C1 segment of cervical spinal cord (tissue), 14 donors: ENCODE results near the gene STK39.

Experiments used
- DNase-seq, 14 donors: peaks; one replicate each; lab custom pipeline; 2025; lab: John Stamatoyannopoulos, UW

Gene STK39

GRCh38 chr2:168160897-168161296, 86.5 kb downstream of the STK39 start:
- no peak for DNase-seq

- DNase-seq, result peak in 1 of 14 donors; percentile 3
Measured at GRCh38 chr2:168159754-168160585, 87.4 kb downstream of the STK39 start.

- DNase-seq, result no peak
Measured at GRCh38 chr2:168158586-168158985, 88.8 kb downstream of the STK39 start.

GRCh38 chr2:168157926-168158325, 89.5 kb downstream of the STK39 start:
- no peak for DNase-seq

GRCh38 chr2:168157070-168157469, 90.3 kb downstream of the STK39 start:
- DNase-seq, result no peak

- no peak for DNase-seq
Measured at GRCh38 chr2:168156661-168157060, 90.7 kb downstream of the STK39 start.

- DNase-seq, result no peak
Measured at GRCh38 chr2:168155680-168156079, 91.7 kb downstream of the STK39 start.

GRCh38 chr2:168155046-168155445, 92.3 kb downstream of the STK39 start:
- DNase-seq, result no peak

GRCh38 chr2:168152902-168153530, 94.4 kb downstream of the STK39 start:
- no peak for DNase-seq

- no peak for DNase-seq
Measured at GRCh38 chr2:168149986-168150385, 97.4 kb downstream of the STK39 start.

- DNase-seq, result no peak
Measured at GRCh38 chr2:168149150-168149974, 98.0 kb downstream of the STK39 start.

- no peak for DNase-seq
Measured at GRCh38 chr2:168147830-168148794, 99.3 kb downstream of the STK39 start.

- no peak for DNase-seq
Measured at GRCh38 chr2:168146892-168147810, 100.2 kb downstream of the STK39 start.

- DNase-seq, result no peak
Measured at GRCh38 chr2:168145426-168146310, 101.7 kb downstream of the STK39 start.

GRCh38 chr2:168145011-168145410, 102.4 kb downstream of the STK39 start:
- no peak for DNase-seq

GRCh38 chr2:168143813-168144212, 103.6 kb downstream of the STK39 start:
- DNase-seq, result no peak

GRCh38 chr2:168140892-168141291, 106.5 kb downstream of the STK39 start:
- no peak for DNase-seq

- no peak for DNase-seq
Measured at GRCh38 chr2:168139852-168140251, 107.5 kb downstream of the STK39 start.

- no peak for DNase-seq
Measured at GRCh38 chr2:168138901-168139300, 108.5 kb downstream of the STK39 start.
